NCI-H82 (cell line): ENCODE results near the gene SLC26A11.
"Not testable (repeated sequence)": the region's sequence is repeated elsewhere in the genome, so short reads cannot be mapped to it uniquely, and the experiment has no call there.

Experiments used
- DNase-seq: peaks from one replicate; lab custom pipeline; 2025; lab: John Stamatoyannopoulos, UW

Gene SLC26A11

GRCh38 chr17:80262291-80262690 lies 42.1 kb downstream of the SLC26A11 start:
- peak; percentile 20 for DNase-seq

DNA sequence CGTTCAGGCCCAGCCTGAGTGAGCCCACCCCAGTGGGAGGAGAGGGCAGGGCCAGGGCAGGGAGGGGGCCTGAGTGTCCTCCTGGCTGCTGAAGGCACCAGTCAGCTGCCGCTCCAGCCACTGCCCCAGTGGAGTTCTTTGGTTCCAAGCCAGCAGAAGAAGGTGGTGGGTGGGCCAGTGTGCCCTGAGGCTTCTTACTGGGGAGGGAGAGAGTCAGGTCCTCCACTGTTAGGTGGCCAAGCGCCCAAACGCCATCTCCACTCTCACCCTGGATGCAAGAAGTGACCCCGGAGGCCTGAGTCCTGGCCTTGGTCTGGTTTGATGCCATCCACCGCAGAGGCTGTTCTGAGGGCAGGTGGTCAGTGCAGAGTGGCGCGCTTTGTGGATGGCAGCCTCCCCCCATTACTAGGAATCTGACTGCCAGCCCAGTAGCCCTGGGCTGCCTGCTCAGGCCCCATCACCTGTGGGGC lies 42.6 kb downstream of the SLC26A11 start:
- no peak for DNase-seq

DNA sequence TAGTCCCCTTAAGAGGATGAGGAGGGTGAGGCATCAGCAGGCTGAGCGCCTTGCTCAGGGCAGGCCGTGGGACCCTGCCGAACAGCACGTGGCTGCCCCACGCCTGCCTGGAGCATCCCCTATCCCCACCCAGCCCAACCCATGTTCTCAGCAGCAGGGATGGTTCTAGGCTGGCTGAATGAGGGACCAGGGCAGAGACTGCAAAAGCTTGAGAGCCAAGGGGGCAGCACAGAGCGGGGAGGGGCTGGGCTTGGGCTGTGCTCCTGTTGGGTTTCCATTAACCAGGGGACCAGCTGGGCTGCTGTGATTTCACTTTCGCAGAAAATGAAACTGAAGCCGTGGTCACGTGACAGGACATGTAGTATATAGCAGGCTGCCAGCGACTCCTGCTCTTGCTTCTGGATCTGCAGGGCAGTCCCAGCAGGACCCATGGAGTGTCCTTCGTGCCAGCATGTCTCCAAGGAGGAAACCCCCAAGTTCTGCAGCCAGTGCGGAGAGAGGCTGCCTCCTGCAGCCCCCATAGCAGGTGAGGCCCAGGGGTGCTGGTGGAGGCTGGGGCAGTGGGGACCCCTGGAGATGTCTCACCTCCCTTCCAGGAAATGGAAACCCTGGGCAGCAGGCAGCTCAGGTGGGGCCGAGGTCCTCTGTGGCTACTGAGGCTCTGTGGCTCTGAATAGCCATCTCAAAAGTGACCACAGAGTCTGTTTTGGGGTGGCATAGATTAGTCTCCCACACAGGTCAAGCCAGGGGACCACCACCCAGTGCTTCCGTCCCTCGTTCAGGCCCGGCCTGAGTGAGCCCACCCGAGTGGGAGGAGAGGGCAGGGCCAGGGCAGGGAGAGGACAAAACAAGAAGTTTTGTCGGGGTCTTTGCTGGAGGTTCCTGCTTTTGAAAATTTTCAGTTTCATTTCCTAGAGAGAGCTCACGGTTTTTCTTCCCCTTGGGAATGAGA lies 43.3 kb downstream of the SLC26A11 start:
- DNase-seq: peak; percentile 31

GRCh38 chr17:80264205-80265075 lies 44.2 kb downstream of the SLC26A11 start:
- no peak for DNase-seq

GRCh38 chr17:80265205-80266068 lies 45.2 kb downstream of the SLC26A11 start:
- DNase-seq: no peak

DNA sequence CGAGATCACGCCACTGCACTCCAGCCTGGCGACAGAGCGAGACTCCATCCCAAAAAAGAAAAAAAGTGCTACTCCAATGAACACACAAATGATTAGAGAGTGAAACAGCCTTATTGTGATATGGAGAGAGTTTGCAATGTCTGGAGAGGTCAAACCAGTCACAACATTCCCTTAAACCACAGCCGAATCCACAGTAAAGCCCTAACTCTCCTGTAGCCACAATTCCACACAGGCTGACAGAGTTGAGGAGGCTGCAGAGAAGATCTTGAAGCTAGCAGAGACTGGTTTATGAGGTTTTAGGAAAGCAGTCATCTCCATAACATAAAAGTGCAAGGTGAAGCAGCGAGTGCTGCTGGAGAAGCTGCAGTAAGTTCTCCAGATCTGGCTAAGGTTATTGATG lies 47.2 kb downstream of the SLC26A11 start:
- DNase-seq: no peak

GRCh38 chr17:80268427-80268826 lies 48.2 kb downstream of the SLC26A11 start:
- DNase-seq: no peak

GRCh38 chr17:80269405-80269807 lies 49.2 kb downstream of the SLC26A11 start:
- DNase-seq: no peak

DNA sequence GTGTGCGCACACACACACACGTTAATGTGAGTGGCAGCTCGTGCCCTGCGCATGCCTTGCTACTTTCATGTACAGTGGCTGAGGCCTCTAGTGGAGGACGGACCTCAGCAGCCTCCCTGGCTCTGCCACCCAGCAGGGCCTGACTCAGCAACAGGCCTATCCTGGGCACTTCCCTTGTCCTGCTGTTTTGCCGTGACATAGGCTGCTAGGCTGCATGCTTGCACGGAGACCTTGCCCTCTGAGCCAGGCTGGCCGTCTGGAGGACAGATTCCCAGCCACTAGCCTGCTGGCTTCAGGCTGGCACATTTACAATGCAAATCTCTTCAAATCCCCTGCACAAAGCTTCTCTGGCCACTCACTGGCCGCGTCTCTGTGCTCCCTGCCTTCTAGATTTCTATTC lies 49.9 kb downstream of the SLC26A11 start:
- DNase-seq: peak; percentile 80

- DNase-seq: peak; percentile 76
Observed at GRCh38 chr17:80270836-80271235, 50.6 kb downstream of the SLC26A11 start.

GRCh38 chr17:80272366-80272765 lies 52.1 kb downstream of the SLC26A11 start:
- peak; percentile 98 for DNase-seq

DNA sequence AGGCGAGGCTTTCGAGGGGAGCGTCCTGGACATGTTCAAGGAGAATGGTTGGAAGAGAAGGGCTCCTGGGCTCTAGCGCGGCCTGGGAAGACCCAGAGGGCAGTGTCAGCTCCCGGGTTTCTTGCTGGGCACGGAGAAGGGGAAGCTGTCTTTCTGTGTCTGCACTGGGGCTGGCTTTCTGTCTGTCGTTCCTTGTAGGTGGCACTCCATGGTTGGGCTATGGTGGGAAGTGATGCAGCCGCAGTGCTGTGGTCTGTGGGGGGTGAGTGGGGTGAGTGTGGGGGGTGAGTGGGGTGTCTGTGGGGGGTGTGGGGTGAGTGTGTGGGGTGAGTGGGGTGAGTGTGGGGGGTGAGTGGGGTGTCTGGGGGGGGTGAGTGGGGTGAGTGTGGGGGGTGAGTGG lies 54.1 kb downstream of the SLC26A11 start:
- no peak for DNase-seq

GRCh38 chr17:80274871-80275449 lies 54.7 kb downstream of the SLC26A11 start:
- no peak for DNase-seq

GRCh38 chr17:80275857-80276256 lies 55.6 kb downstream of the SLC26A11 start:
- DNase-seq: not testable (repeated sequence)

- no peak for DNase-seq
Observed at GRCh38 chr17:80277751-80278671, 57.8 kb downstream of the SLC26A11 start.

DNA sequence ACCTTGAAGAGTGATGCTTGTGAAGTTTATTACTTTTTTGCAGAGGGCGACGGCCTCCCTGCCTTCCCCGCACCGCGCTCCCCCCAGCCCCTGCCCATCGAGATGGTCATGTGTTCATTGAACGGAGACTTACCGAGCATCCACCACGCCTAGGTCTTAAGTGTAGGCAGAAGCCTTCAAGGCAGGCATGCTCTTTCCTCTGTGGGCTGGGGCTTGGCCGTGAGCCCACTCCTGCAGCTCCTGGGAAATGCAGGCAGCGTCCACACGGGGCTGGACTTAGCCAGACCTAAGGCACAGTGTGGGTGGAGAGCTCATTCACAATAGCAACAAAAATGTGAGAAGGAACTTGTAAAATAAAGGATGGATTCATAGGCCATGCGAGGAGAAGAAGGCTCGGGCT lies 59.7 kb downstream of the SLC26A11 start:
- DNase-seq: no peak

DNA sequence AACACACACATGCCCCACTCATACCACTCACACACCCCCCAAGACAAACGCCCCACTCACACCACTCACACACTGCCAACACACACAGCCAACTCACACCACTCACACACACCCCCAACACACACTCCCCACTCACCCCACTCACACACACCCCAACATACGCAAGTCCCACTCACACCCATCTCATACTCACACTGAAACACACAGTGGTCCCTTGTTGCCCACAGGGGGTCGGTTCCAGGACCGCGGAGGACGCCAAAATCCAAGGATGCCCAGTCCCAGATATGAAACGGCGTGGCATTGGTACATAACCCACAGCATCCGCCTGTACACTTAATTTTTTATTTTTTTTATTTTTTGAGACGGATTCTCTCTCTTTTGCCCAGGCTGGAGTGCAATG lies 61.3 kb downstream of the SLC26A11 start:
- DNase-seq: no peak

- peak; percentile 69 for DNase-seq
Observed at GRCh38 chr17:80283116-80283852, 63.1 kb downstream of the SLC26A11 start.

GRCh38 chr17:80284631-80285030 lies 64.4 kb downstream of the SLC26A11 start:
- DNase-seq: peak; percentile 56
